GM12878 (cell line): ENCODE measurements around the gene TMSB4X. TPM values are rescaled to one million over a fixed set of nuclear protein-coding genes. Genes with fewer than 3 reads are reported as not detected.

ENCODE experiments used
- ATAC-seq: fragments of 200-7000 bp; cut with Tn5 transposase; 3 replicates; pipeline ENCODE4 v1.9.1; 2020; ENCODE audit warnings: mild to moderate bottlenecking, moderate library complexity
- BruUV-seq: library from RNA; stranded (reverse); fragments of 400-500 nt; replicated peaks from 2 replicates; lab custom pipeline; 2021; lab: Mats Ljungman, UMichigan
- CTCF ChIA-PET: fragments of 300-600 bp; sonication (Branson Sonifier 250); formaldehyde crosslinking; extraction: SDS; loops from one replicate; lab custom pipeline; 2021; ENCODE audit warnings: inconsistent platforms; lab: Yijun Ruan, JAX
- POLR2A ChIA-PET: fragments of 350-600 bp; formaldehyde crosslinking; extraction: SDS; loops from one replicate; lab custom pipeline; 2021; ENCODE audit warnings: inconsistent platforms; lab: Charles Lee
- RAD21 ChIA-PET: fragments of 300-600 bp; sonication (Branson Sonifier 250); formaldehyde crosslinking; loops from one replicate; lab custom pipeline; 2023; ENCODE audit warnings: antibody characterized with exemption; ENCODE audit not compliant: unreplicated experiment; lab: Charles Lee
- SMC1A ChIA-PET: fragments of 300-600 bp; sonication (Branson Sonifier 250); formaldehyde crosslinking; loops from one replicate; lab custom pipeline; 2023; ENCODE audit not compliant: unreplicated experiment, uncharacterized antibody; lab: Charles Lee
- DNase-seq: peaks from one replicate; pipeline ENCODE4 v3.0.0-alpha.2; 2011; ENCODE audit warnings: low read depth, low spot score
- FAIRE-seq: peaks from 3 replicates; lab custom pipeline; 2011; peaks lifted over from hg19 to GRCh38; lab: Jason Lieb, UNC
- H2AFZ ChIP-seq: 2 replicates; pipeline ENCODE4 v1.6.0; 2011; ENCODE audit warnings: low read depth, low read length, control low read depth; ENCODE audit not compliant: control insufficient read depth
- H3K27ac ChIP-seq: 2 replicates; pipeline ENCODE4 v1.5.1; 2011; ENCODE audit warnings: control low read depth; ENCODE audit not compliant: control insufficient read depth, insufficient read depth
- H3K27me3 ChIP-seq, 2 experiments: replicated peaks in 1 of 2; 2 replicates each; pipeline versions ENCODE4 v1.6.0 to v1.6.1; 2011; ENCODE audit warnings: low read length in 1 of 2; ENCODE audit not compliant: control insufficient read depth in 2 of 2, insufficient read depth in 2 of 2
- H3K36me3 ChIP-seq, 2 experiments: 2 replicates each; pipeline ENCODE4 v1.5.1; 2011; ENCODE audit warnings: low read length in 1 of 2; ENCODE audit not compliant: control insufficient read depth in 2 of 2, insufficient read depth in 2 of 2
- H3K4me1 ChIP-seq: 2 replicates; pipeline ENCODE4 v1.6.1; 2011; ENCODE audit warnings: mild to moderate bottlenecking, low read length, moderate library complexity, mixed read lengths; ENCODE audit not compliant: control insufficient read depth, insufficient read depth
- H3K4me2 ChIP-seq: 2 replicates; pipeline ENCODE4 v1.6.0; 2011; ENCODE audit warnings: control low read depth; ENCODE audit not compliant: control insufficient read depth, insufficient read depth
- H3K4me3 ChIP-seq: fragments of 200-600 bp; sonication (generic); 2 replicates; pipeline ENCODE4 v1.5.1; 2016
- H3K79me2 ChIP-seq: 2 replicates; pipeline ENCODE4 v1.6.0; 2011; ENCODE audit warnings: low read length; ENCODE audit not compliant: control insufficient read depth, insufficient read depth
- H3K9ac ChIP-seq: 2 replicates; pipeline ENCODE4 v1.8.0; 2011; ENCODE audit warnings: low read length, control low read depth, mixed read lengths; ENCODE audit not compliant: control insufficient read depth, insufficient read depth
- H3K9me3 ChIP-seq: replicated peaks from 3 replicates; pipeline ENCODE4 v1.5.1; 2011; ENCODE audit warnings: mild to moderate bottlenecking, low read length; ENCODE audit not compliant: control insufficient read depth, insufficient read depth
- H4K20me1 ChIP-seq: 2 replicates; pipeline ENCODE4 v1.6.0; 2011; ENCODE audit not compliant: control insufficient read depth, insufficient read depth
- ATF3 ChIP-seq: IDR thresholded peaks from 2 replicates; pipeline ENCODE4 v1.6.1; 2011; ENCODE audit warnings: low read depth, mild to moderate bottlenecking, low read length, moderate library complexity, borderline replicate concordance; ENCODE audit errors: extremely low read depth
- ATF7 ChIP-seq: fragments of 450-650 bp; IDR thresholded peaks from 2 replicates; pipeline ENCODE4 v1.6.1; 2016; ENCODE audit warnings: low read depth, mild to moderate bottlenecking
- BCL3 ChIP-seq: IDR thresholded peaks from 2 replicates; pipeline ENCODE4 v1.6.1; 2011; ENCODE audit warnings: borderline replicate concordance, low read depth, mild to moderate bottlenecking, moderate library complexity, low read length; ENCODE audit not compliant: insufficient read depth, poor library complexity, severe bottlenecking
- CBX5 ChIP-seq: sonication (generic); IDR thresholded peaks from 2 replicates; pipeline ENCODE4 v1.6.1; 2016; ENCODE audit warnings: low read depth, moderate library complexity, mild to moderate bottlenecking, inconsistent platforms
- CHD2 ChIP-seq: IDR thresholded peaks from 2 replicates; pipeline ENCODE4 v1.6.1; 2011; ENCODE audit warnings: low read depth, low read length, improper control_type of control experiment, borderline replicate concordance
- DPF2 ChIP-seq: fragments of 450-650 bp; IDR thresholded peaks from 2 replicates; pipeline ENCODE4 v1.6.1; 2017; ENCODE audit warnings: mild to moderate bottlenecking
- EED ChIP-seq: sonication (generic); IDR thresholded peaks from 2 replicates; pipeline ENCODE4 v1.6.1; 2016; ENCODE audit warnings: antibody characterized with exemption, low read depth
- EP300 ChIP-seq, 2 experiments: fragments of 150-350 bp in 1 of 2; IDR thresholded peaks; 2 replicates each; pipeline ENCODE4 v1.6.1; 2011 to 2012; ENCODE audit warnings: low read depth in 2 of 2, low read length in 2 of 2, borderline replicate concordance in 1 of 2, improper control_type of control experiment in 1 of 2, inconsistent platforms in 1 of 2; ENCODE audit not compliant: control insufficient read depth in 1 of 2
- GATAD2B ChIP-seq: fragments of 450-650 bp; conservative IDR thresholded peaks from 2 replicates; pipeline ENCODE4 v1.6.1; 2017; ENCODE audit warnings: low read depth, mild to moderate bottlenecking, moderate library complexity
- IKZF1 ChIP-seq: fragments of 450-650 bp; conservative IDR thresholded peaks from 2 replicates; pipeline ENCODE4 v1.6.1; 2017; ENCODE audit warnings: antibody characterized with exemption, mild to moderate bottlenecking
- LARP7 ChIP-seq: fragments of 450-650 bp; IDR thresholded peaks from 2 replicates; pipeline ENCODE4 v1.6.1; 2017; ENCODE audit warnings: mild to moderate bottlenecking
- MYC ChIP-seq: IDR thresholded peaks from 2 replicates; pipeline ENCODE4 v1.6.1; 2011; ENCODE audit warnings: mild to moderate bottlenecking, low read length, moderate library complexity, inconsistent platforms; ENCODE audit not compliant: insufficient read depth, insufficient replicate concordance, insufficient read length, severe bottlenecking
- NR2C1 ChIP-seq: fragments of 450-650 bp; IDR thresholded peaks from 2 replicates; pipeline ENCODE4 v1.6.1; 2017; ENCODE audit warnings: antibody characterized with exemption, mild to moderate bottlenecking, moderate library complexity
- NRF1 ChIP-seq: conservative IDR thresholded peaks from 2 replicates; pipeline ENCODE4 v1.6.1; 2011; ENCODE audit warnings: mild to moderate bottlenecking, low read depth, low read length, improper control_type of control experiment
- POLR2AphosphoS2 ChIP-seq: IDR thresholded peaks from 2 replicates; pipeline ENCODE4 v1.6.1; 2011; ENCODE audit warnings: low read depth, mild to moderate bottlenecking, low read length, improper control_type of control experiment, moderate library complexity
- RAD21 ChIP-seq: IDR thresholded peaks from 2 replicates; pipeline ENCODE4 v1.6.1; 2011; ENCODE audit warnings: mild to moderate bottlenecking, low read depth, low read length, moderate library complexity; ENCODE audit not compliant: insufficient read depth
- RFX5 ChIP-seq: IDR thresholded peaks from 2 replicates; pipeline ENCODE4 v1.6.1; 2011; ENCODE audit warnings: low read depth, low read length, improper control_type of control experiment
- YBX1 ChIP-seq: fragments of 450-650 bp; IDR thresholded peaks from 2 replicates; pipeline ENCODE4 v1.6.1; 2016; ENCODE audit warnings: antibody characterized with exemption
- YY1 ChIP-seq: IDR thresholded peaks from 2 replicates; pipeline ENCODE4 v1.6.1; 2011; ENCODE audit warnings: low read depth, mild to moderate bottlenecking, low read length
- ZZZ3 ChIP-seq: IDR thresholded peaks from 2 replicates; pipeline ENCODE4 v1.6.1; 2011; ENCODE audit warnings: low read depth; ENCODE audit not compliant: control insufficient read depth, insufficient read length
- WGBS: methylation state at CpG from one replicate; pipeline ENCODE4 v1.1.6; 2016; ENCODE audit warnings: low lambda C conversion rate; ENCODE audit not compliant: insufficient replicate concordance, insufficient coverage; ENCODE audit errors: missing lambda C conversion rate; 5-methylcytosine and 5-hydroxymethylcytosine counted together
- in situ Hi-C: fragments of 300-500 bp; cut with MboI; formaldehyde crosslinking; loops from 9 replicates; pipeline ENCODE4 v1.14.3; 2018; ENCODE audit warnings: mixed read lengths
- intact Hi-C: fragments of 100-400 bp; cut with micrococcal nuclease; formaldehyde crosslinking; loops from one replicate; pipeline ENCODE4 v1.14.2; 2022; ENCODE audit not compliant: unreplicated experiment
- polyA plus RNA-seq, 11 experiments: library from polyadenylated mRNA; depleted of rRNA in 4 of 11; unstranded in 6 of 11; stranded (reverse) in 5 of 11; fragments of >200 nt; fragmentation: Nextera tagmentation in 4 of 11; fragmentation: Illumina TruSeq in 1 of 11; extraction: Ambion mirVana in 4 of 11; extraction: Trizol in 1 of 11; gene quantifications; 1 replicate in 1 of 11; 2 replicates in 10 of 11; pipeline versions ENCODE4 v1.2.1 to v1.2.3, GENCODE V29; 2011 to 2016; ENCODE audit warnings: inconsistent platforms in 2 of 11, missing spikeins in 2 of 11, low read depth in 1 of 11
- total RNA-seq, 4 experiments: library from RNA; depleted of rRNA in 3 of 4; stranded (reverse); fragments of >200 nt in 3 of 4; fragmentation: Illumina TruSeq in 1 of 4; extraction: Trizol in 1 of 4; gene quantifications; 2 replicates each; pipeline versions ENCODE4 v1.2.1 to v1.2.3, GENCODE V29; 2013 to 2021

The TMSB4X gene
- total and polyA plus RNA-seq, 10 of the 15 experiments (the other 5 are each of a cell fraction or from before 2014, with no cell fraction given), result 13,924 to 37,234 (median 23,705) TPM

GRCh38 chrX:12973561-12974304, 1.2 kb upstream of the TMSB4X start:
- no peak for FAIRE-seq
- RAD21 ChIA-PET, result interaction anchor here (0.7 to 23.0 kb wide), 8 partner anchors 17 to 514 kb away, joined by 3 to 562 read pairs (median 17); no protein-coding TSS in a partner anchor
- no peak for TF ChIP-seq YBX1
- TF ChIP-seq NR2C1, result no peak
- TF ChIP-seq ATF7, result 0 out of 2 replicates have a peak, but pooled peaks have one; percentile 6
- TF ChIP-seq BCL3, result peak; percentile 10
- peak; percentile 82 for TF ChIP-seq YY1
- no peak for TF ChIP-seq ATF3
- no peak for TF ChIP-seq GATAD2B
- TF ChIP-seq ZZZ3, result no peak
- no peak for TF ChIP-seq NRF1
- no peak for TF ChIP-seq EP300 (IDR thresholded peaks at IDR 0.05; ENCODE audit: borderline replicate concordance in 1 of 2, control insufficient read depth in 1 of 2, low read depth in 2 of 2, low read length in 2 of 2)
- no peak for TF ChIP-seq CBX5
- TF ChIP-seq POLR2AphosphoS2, result peak; percentile 34
- no peak for TF ChIP-seq RFX5
- no peak for TF ChIP-seq MYC
- TF ChIP-seq DPF2, result no peak
- TF ChIP-seq IKZF1, result peak; percentile 85
- TF ChIP-seq RAD21, result no peak
- TF ChIP-seq CHD2, result no peak
- TF ChIP-seq EED, result peak; percentile 55; the same call in 1 of the 2 replicates
- TF ChIP-seq LARP7, result no peak

More at GRCh38 chrX:12973561-12974304, 1.2 kb upstream of the TMSB4X start:
- CTCF ChIA-PET, result interaction anchor here (0.8 to 1.1 kb wide), 4 partner anchors 16 to 119 kb away, joined by 3 to 5 read pairs (median 4); no protein-coding TSS in a partner anchor
- Histone ChIP-seq H3K79me2 (peaks cover 65% of the 10 kb centered on the region), H4K20me1 (no peaks in the 10 kb centered on the region), H3K27ac (peak overlapping the region; percentile 82), H2AFZ (no peak overlapping the region), H3K36me3 (no peaks in the 10 kb centered on the region), H3K4me3 (peak overlapping the region; percentile 78), H3K9ac (peak overlapping the region; percentile 93), H3K9me3 (no peaks in the 10 kb centered on the region; the same call in 2 of the 3 replicates), H3K4me2 (peak overlapping the region; percentile 84), H3K27me3 (no peaks in the 10 kb centered on the region), H3K4me1 (no peaks in the 10 kb centered on the region)
- in situ Hi-C loops (loop anchor here (25.0 kb wide), 1 partner anchor 689 kb away; the partner anchor contains the start of gene TCEANC), intact Hi-C loops (no loop called here)
- no TSS peak for BruUV-seq
- 30% methylated on average over 19 of the region's 19 CpGs for WGBS
- SMC1A ChIA-PET, result interaction anchor here (0.8 to 24.6 kb wide), 6 partner anchors 21 to 119 kb away, joined by 3 to 595 read pairs (median 15); no protein-coding TSS in a partner anchor
- ATAC-seq (peak; percentile 3), DNase-seq (no peak)
- POLR2A ChIA-PET, result interaction anchor here (0.6 to 12.7 kb wide), 9 partner anchors 16 to 688 kb away, joined by 3 to 138 read pairs (median 4); no protein-coding TSS in a partner anchor
